ENCODE data around the gene SHLD2. TPM values are rescaled to one million over a fixed set of nuclear protein-coding genes. Genes with fewer than 3 reads are reported as not detected.
A peak's percentile ranks its signal among the peaks of the same experiment; 100 is the strongest.
"Not testable (repeated sequence)": the region's sequence is repeated elsewhere in the genome, so short reads cannot be mapped to it uniquely, and the experiment has no call there.

SHLD2 gene
- total and polyA plus RNA-seq, 2 of the 13 experiments (the other 11 are each of a cell fraction or from before 2014, with no cell fraction given) = 25.7 to 53.7 TPM

DNA sequence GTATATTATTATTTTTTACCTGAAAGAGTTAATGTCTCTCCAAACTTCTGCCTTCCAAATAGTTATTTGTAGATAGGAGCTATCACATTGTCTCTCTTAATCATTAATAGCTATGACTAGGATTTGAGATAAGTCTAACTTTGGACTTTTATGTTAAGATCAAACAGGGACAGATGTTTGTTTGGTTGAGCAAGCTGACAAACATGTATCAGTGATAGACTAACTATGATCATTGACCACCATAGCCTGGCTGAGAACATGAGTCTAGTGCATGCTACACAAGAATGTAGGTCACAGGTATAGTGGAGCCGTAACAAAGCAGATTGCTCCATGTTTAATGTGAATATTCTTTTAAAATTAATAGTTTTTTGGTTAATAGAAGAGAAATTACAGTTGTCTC, 76.7 kb downstream of the SHLD2 start (continued):
- 0 out of 2 replicates have a peak, but pooled peaks have one; percentile 28 for TF ChIP-seq MIXL1 (CRISPR knock-in tag; IDR thresholded peaks at IDR 0.05)
- peak in 1 of 2 experiments; percentile 76; a peak in 2 of 4 replicates for TF ChIP-seq EP300 (IDR thresholded peaks at IDR 0.05; ENCODE audit: low read depth in 2 of 2, low read length in 2 of 2)
- peak; percentile 68; the same call in 1 of the 2 replicates for TF ChIP-seq EP300 (CRISPR knock-in tag; IDR thresholded peaks at IDR 0.05; ENCODE audit: borderline replicate concordance)
- TF ChIP-seq RXRB (CRISPR knock-in tag; IDR thresholded peaks at IDR 0.05; ENCODE audit: borderline replicate concordance) = peak; percentile 87
- peak; percentile 81 for TF ChIP-seq ISL2 (CRISPR knock-in tag; IDR thresholded peaks at IDR 0.05)
- peak; percentile 22; the same call in 1 of the 2 replicates for TF ChIP-seq SOX5 (CRISPR knock-in tag; IDR thresholded peaks at IDR 0.05; ENCODE audit: borderline replicate concordance)
- TF ChIP-seq FOXP1 (IDR thresholded peaks at IDR 0.05); CREM (CRISPR knock-in tag; IDR thresholded peaks at IDR 0.05); NR2F6 (CRISPR knock-in tag; IDR thresholded peaks at IDR 0.05): not testable (repeated sequence)
- TF ChIP-seq FOXP1 (CRISPR knock-in tag; IDR thresholded peaks at IDR 0.05) = peak; percentile 56; the same call in 1 of the 2 replicates
- TF ChIP-seq GATAD2A (CRISPR knock-in tag; IDR thresholded peaks at IDR 0.05) = peak; percentile 71
- TF ChIP-seq HNF1A (IDR thresholded peaks at IDR 0.05; ENCODE audit: low read depth) = peak; percentile 81
- peak; percentile 24; the same call in 1 of the 2 replicates for TF ChIP-seq HNF1A (CRISPR knock-in tag; IDR thresholded peaks at IDR 0.05; ENCODE audit: borderline replicate concordance)
- TF ChIP-seq CREM (IDR thresholded peaks at IDR 0.05) = peak; percentile 69
- peak; percentile 47 for TF ChIP-seq TEAD3 (CRISPR knock-in tag; optimal IDR thresholded peaks at IDR 0.05; ENCODE audit: borderline replicate concordance)
- TF ChIP-seq NFIC (IDR thresholded peaks at IDR 0.05; ENCODE audit: low read length) = peak; percentile 35; the same call in 1 of the 2 replicates
- TF ChIP-seq FOXP4 (CRISPR knock-in tag; IDR thresholded peaks at IDR 0.05) = peak; percentile 46; the same call in 1 of the 2 replicates
- TF ChIP-seq ARID3A (IDR thresholded peaks at IDR 0.05; ENCODE audit: low read depth, low read length) = peak; percentile 61; the same call in 1 of the 2 replicates
- TF ChIP-seq MED1 (CRISPR knock-in tag; IDR thresholded peaks at IDR 0.05) = peak; percentile 76
- TF ChIP-seq CEBPG (CRISPR knock-in tag; IDR thresholded peaks at IDR 0.05) = peak; percentile 51; the same call in 1 of the 2 replicates
- 0 out of 2 replicates have a peak, but pooled peaks have one; percentile 24 for TF ChIP-seq IRF2 (CRISPR knock-in tag; IDR thresholded peaks at IDR 0.05)
- TF ChIP-seq HDAC2 (CRISPR knock-in tag; IDR thresholded peaks at IDR 0.05) = 0 out of 2 replicates have a peak, but pooled peaks have one; percentile 33
- TF ChIP-seq NR2F6 (IDR thresholded peaks at IDR 0.05) = 0 out of 2 replicates have a peak, but pooled peaks have one; percentile 14
- TF ChIP-seq HNF4A (CRISPR knock-in tag; IDR thresholded peaks at IDR 0.05) = peak; percentile 36
- peak; percentile 55; the same call in 1 of the 2 replicates for TF ChIP-seq KDM6A (CRISPR knock-in tag; IDR thresholded peaks at IDR 0.05; ENCODE audit: low read depth)
- TF ChIP-seq SAP130 (CRISPR knock-in tag; IDR thresholded peaks at IDR 0.05; ENCODE audit: low read depth) = peak; percentile 41; the same call in 1 of the 2 replicates
- peak; percentile 55; the same call in 1 of the 2 replicates for TF ChIP-seq FOXA3 (CRISPR knock-in tag; IDR thresholded peaks at IDR 0.05)
- TF ChIP-seq RARA (CRISPR knock-in tag; IDR thresholded peaks at IDR 0.05) = peak; percentile 36; the same call in 1 of the 2 replicates
